OCI-LY1 (cell line): ENCODE measurements around the gene MED13.

Source experiments
- H2AFZ ChIP-seq: fragments of 200-600 bp; sonication (generic), shearing (Covaris generic); 2 replicates; pipeline ENCODE4 v1.6.0; 2014; ENCODE audit warnings: antibody characterized with exemption, mild to moderate bottlenecking, low read length
- H3F3A ChIP-seq: fragments of 200-600 bp; sonication (generic), shearing (Covaris generic); 2 replicates; pipeline ENCODE4 v1.6.0; 2014; ENCODE audit warnings: mild to moderate bottlenecking, antibody characterized with exemption, low read length, moderate library complexity; ENCODE audit not compliant: insufficient read depth
- H3K27ac ChIP-seq: fragments of 200-600 bp; sonication (generic); 2 replicates; pipeline ENCODE4 v1.5.1; 2014; ENCODE audit warnings: low read length, mixed run types, mild to moderate bottlenecking, low read depth; ENCODE audit not compliant: poor library complexity, severe bottlenecking
- H3K27me3 ChIP-seq: fragments of 200-600 bp; sonication (generic); 2 replicates; pipeline ENCODE4 v1.6.0; 2014; ENCODE audit warnings: antibody characterized with exemption, mild to moderate bottlenecking, low read length, moderate library complexity; ENCODE audit not compliant: insufficient read depth
- H3K36me3 ChIP-seq: fragments of 200-600 bp; sonication (generic); 2 replicates; pipeline ENCODE4 v1.6.1; 2014; ENCODE audit warnings: mild to moderate bottlenecking, antibody characterized with exemption, low read length, moderate library complexity, mixed read lengths; ENCODE audit not compliant: insufficient read depth
- H3K4me1 ChIP-seq: fragments of 200-600 bp; sonication (generic); 2 replicates; pipeline ENCODE4 v1.5.1; 2014; ENCODE audit warnings: mild to moderate bottlenecking, low read length, moderate library complexity; ENCODE audit not compliant: insufficient read depth, severe bottlenecking
- H3K4me2 ChIP-seq: fragments of 200-600 bp; sonication (generic), shearing (Covaris generic); 2 replicates; pipeline ENCODE4 v1.6.1; 2014; ENCODE audit warnings: low read length
- H3K4me3 ChIP-seq: fragments of 200-600 bp; sonication (generic); 2 replicates; pipeline ENCODE4 v1.5.1; 2014; ENCODE audit warnings: low read length, low read depth, mild to moderate bottlenecking, mixed read lengths; ENCODE audit not compliant: poor library complexity, severe bottlenecking
- H3K79me2 ChIP-seq: fragments of 200-600 bp; shearing (Covaris generic); 2 replicates; pipeline ENCODE4 v1.6.1; 2016; ENCODE audit warnings: mixed run types, low read length, mixed read lengths; ENCODE audit not compliant: insufficient read depth
- H3K9ac ChIP-seq: fragments of 200-600 bp; sonication (generic), shearing (Covaris generic); 2 replicates; pipeline ENCODE4 v1.6.1; 2014; ENCODE audit warnings: mild to moderate bottlenecking, low read length, mixed read lengths
- H3K9me2 ChIP-seq: fragments of 200-600 bp; sonication (generic), shearing (Covaris generic); 2 replicates; pipeline ENCODE4 v1.6.1; 2014; ENCODE audit warnings: low read depth, mild to moderate bottlenecking, low read length, mixed read lengths
- H3K9me3 ChIP-seq: fragments of 200-600 bp; shearing (Covaris generic); 2 replicates; pipeline ENCODE4 v1.6.1; 2014; ENCODE audit warnings: low read length, mixed read lengths
- H4K20me1 ChIP-seq: fragments of 200-600 bp; sonication (generic), shearing (Covaris generic); 2 replicates; pipeline ENCODE4 v1.6.0; 2016; ENCODE audit warnings: mild to moderate bottlenecking, low read length; ENCODE audit not compliant: insufficient read depth
- EZH2 ChIP-seq: fragments of 200-600 bp; sonication (generic), shearing (Covaris generic); IDR thresholded peaks from 2 replicates; pipeline ENCODE4 v1.8.0; 2017; ENCODE audit warnings: borderline replicate concordance, mixed run types, mild to moderate bottlenecking, antibody characterized with exemption, low read length, moderate library complexity, mixed read lengths
- TF ChIP-seq, protein P1 (sequence below): fragments of 200-600 bp; sonication (generic), shearing (Covaris generic); IDR thresholded peaks from 2 replicates; pipeline ENCODE4 v1.5.1; 2017; ENCODE audit warnings: mild to moderate bottlenecking, antibody characterized with exemption, low read length, moderate library complexity, mixed read lengths

Gene MED13

GRCh38 chr17:62109378-62109902 lies 44.4 kb upstream of the MED13 start:
- 0 out of 2 replicates have a peak, but pooled peaks cover 6% of the 10 kb centered on the region for H3K27me3 ChIP-seq
- TF ChIP-seq, protein P1, sequence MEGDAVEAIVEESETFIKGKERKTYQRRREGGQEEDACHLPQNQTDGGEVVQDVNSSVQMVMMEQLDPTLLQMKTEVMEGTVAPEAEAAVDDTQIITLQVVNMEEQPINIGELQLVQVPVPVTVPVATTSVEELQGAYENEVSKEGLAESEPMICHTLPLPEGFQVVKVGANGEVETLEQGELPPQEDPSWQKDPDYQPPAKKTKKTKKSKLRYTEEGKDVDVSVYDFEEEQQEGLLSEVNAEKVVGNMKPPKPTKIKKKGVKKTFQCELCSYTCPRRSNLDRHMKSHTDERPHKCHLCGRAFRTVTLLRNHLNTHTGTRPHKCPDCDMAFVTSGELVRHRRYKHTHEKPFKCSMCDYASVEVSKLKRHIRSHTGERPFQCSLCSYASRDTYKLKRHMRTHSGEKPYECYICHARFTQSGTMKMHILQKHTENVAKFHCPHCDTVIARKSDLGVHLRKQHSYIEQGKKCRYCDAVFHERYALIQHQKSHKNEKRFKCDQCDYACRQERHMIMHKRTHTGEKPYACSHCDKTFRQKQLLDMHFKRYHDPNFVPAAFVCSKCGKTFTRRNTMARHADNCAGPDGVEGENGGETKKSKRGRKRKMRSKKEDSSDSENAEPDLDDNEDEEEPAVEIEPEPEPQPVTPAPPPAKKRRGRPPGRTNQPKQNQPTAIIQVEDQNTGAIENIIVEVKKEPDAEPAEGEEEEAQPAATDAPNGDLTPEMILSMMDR: peak; percentile 97
- TF ChIP-seq EZH2: no peak
- H3F3A ChIP-seq: no peaks in the 10 kb centered on the region
- H3K36me3 ChIP-seq: no peaks in the 10 kb centered on the region; the same call in 1 of the 2 replicates
- no peaks in the 10 kb centered on the region for H3K9me3 ChIP-seq
- no peaks in the 10 kb centered on the region for H3K79me2 ChIP-seq
- H4K20me1 ChIP-seq: no peaks in the 10 kb centered on the region
- H2AFZ ChIP-seq: no peak overlapping the region
- H3K4me3 ChIP-seq: no peak overlapping the region
- H3K4me2 ChIP-seq: no peak overlapping the region
- H3K4me1 ChIP-seq: no peaks in the 10 kb centered on the region
- H3K9me2 ChIP-seq: no peaks in the 10 kb centered on the region
- no peak overlapping the region for H3K9ac ChIP-seq
- H3K27ac ChIP-seq: no peak overlapping the region

DNA sequence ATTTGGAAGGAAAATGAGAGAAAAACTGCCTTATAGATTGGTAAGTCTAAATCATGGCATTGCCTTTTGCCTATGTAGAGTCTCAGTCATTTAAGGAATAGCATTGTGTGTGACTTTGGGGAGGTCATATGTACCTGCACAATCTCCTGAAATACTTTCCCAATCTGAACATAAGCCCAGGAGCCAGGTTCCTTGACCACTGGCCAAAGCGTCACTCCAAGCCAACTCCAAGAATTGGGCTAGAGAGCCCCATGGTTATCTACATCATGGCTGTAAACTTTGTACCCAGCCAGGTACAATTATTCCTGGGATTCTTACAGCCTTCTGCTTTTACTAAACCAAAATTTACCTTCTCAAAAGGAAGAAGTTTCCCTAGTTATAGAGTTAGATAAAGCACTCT lies 40.8 kb upstream of the MED13 start:
- H3K4me2 ChIP-seq: no peak overlapping the region

GRCh38 chr17:62105357-62105756 lies 40.3 kb upstream of the MED13 start:
- H3K79me2 ChIP-seq: no peaks in the 10 kb centered on the region
- H3K9ac ChIP-seq: no peak overlapping the region
- H3K27ac ChIP-seq: no peak overlapping the region
- no peaks in the 10 kb centered on the region for H3K27me3 ChIP-seq
- no peak overlapping the region for H3K4me2 ChIP-seq
- H3K9me2 ChIP-seq: no peaks in the 10 kb centered on the region
- TF ChIP-seq, protein P1: no peak
- TF ChIP-seq EZH2: no peak
- no peak overlapping the region for H3K4me3 ChIP-seq
- no peaks in the 10 kb centered on the region for H3F3A ChIP-seq
- no peak overlapping the region for H2AFZ ChIP-seq
- H4K20me1 ChIP-seq: no peaks in the 10 kb centered on the region
- H3K4me1 ChIP-seq: no peaks in the 10 kb centered on the region
- no peaks in the 10 kb centered on the region for H3K9me3 ChIP-seq
- H3K36me3 ChIP-seq: no peaks in the 10 kb centered on the region

More for the DNA sequence above, 40.8 kb upstream of the MED13 start:
- no peak overlapping the region for H3K4me3 ChIP-seq
- TF ChIP-seq EZH2: no peak
- TF ChIP-seq, protein P1: no peak
- no peak overlapping the region for H3K9ac ChIP-seq
- no peaks in the 10 kb centered on the region for H3K36me3 ChIP-seq
- H3F3A ChIP-seq: no peaks in the 10 kb centered on the region
- no peaks in the 10 kb centered on the region for H3K79me2 ChIP-seq
- no peak overlapping the region for H3K27ac ChIP-seq
- H4K20me1 ChIP-seq: no peaks in the 10 kb centered on the region
- no peaks in the 10 kb centered on the region for H3K27me3 ChIP-seq
- no peaks in the 10 kb centered on the region for H3K4me1 ChIP-seq
- no peaks in the 10 kb centered on the region for H3K9me3 ChIP-seq
- no peak overlapping the region for H2AFZ ChIP-seq
- no peaks in the 10 kb centered on the region for H3K9me2 ChIP-seq
